Fibroblast of mammary gland (primary cell): Measurements from ENCODE around the gene SNHG17.
"Not testable (repeated sequence)": the region's sequence is repeated elsewhere in the genome, so short reads cannot be mapped to it uniquely, and the experiment has no call there.

Experiments
- DNase-seq: peaks from one replicate; pipeline ENCODE4 v3.0.0-alpha.2; 2010; ENCODE audit warnings: low read depth
- H3K4me3 ChIP-seq: 2 replicates; pipeline ENCODE4 v1.5.1; 2011; ENCODE audit warnings: low read depth, mild to moderate bottlenecking, low read length, moderate library complexity; ENCODE audit not compliant: control insufficient read depth
- CTCF ChIP-seq: conservative IDR thresholded peaks from 2 replicates; pipeline ENCODE4 v1.5.1; 2011; ENCODE audit warnings: low read depth, low read length, inconsistent platforms; ENCODE audit not compliant: control insufficient read depth, insufficient read depth

Gene SNHG17

GRCh38 chr20:38435555-38435939 is 419 bp upstream of the SNHG17 start:
- peak overlapping the region; percentile 96 for H3K4me3 ChIP-seq
- peak; percentile 81 for DNase-seq
- no peak for TF ChIP-seq CTCF

GRCh38 chr20:38434301-38434741 is 807 bp downstream of the SNHG17 start:
- TF ChIP-seq CTCF = no peak
- no peak for DNase-seq

GRCh38 chr20:38433304-38433972 is 1.7 kb downstream of the SNHG17 start:
- H3K4me3 ChIP-seq = peak overlapping the region; percentile 96
- TF ChIP-seq CTCF = no peak
- no peak for DNase-seq

More at GRCh38 chr20:38434301-38434741, 807 bp downstream of the SNHG17 start:
- peak overlapping the region; percentile 96 for H3K4me3 ChIP-seq

- not testable (repeated sequence) for H3K4me3 ChIP-seq, DNase-seq
Observed at GRCh38 chr20:38432870-38433269, 2.3 kb downstream of the SNHG17 start.

- no peak for DNase-seq
- no peak overlapping the region for H3K4me3 ChIP-seq
- TF ChIP-seq CTCF = no peak
Observed at GRCh38 chr20:38432292-38432691, 2.8 kb downstream of the SNHG17 start.

- H3K4me3 ChIP-seq = no peak overlapping the region
- no peak for TF ChIP-seq CTCF
- DNase-seq = peak; percentile 48
Observed at GRCh38 chr20:38430679-38431325, 4.3 kb downstream of the SNHG17 start.

GRCh38 chr20:38429301-38429700 is 5.8 kb downstream of the SNHG17 start:
- TF ChIP-seq CTCF = no peak
- H3K4me3 ChIP-seq = no peak overlapping the region
- no peak for DNase-seq
